Tibial artery (tissue), 4 donors: ENCODE data around the gene COL4A6.

Experiments used
- DNase-seq, 2 donors: peaks; one replicate each; pipeline ENCODE4 v3.0.0-alpha.2; 2019
- H3K27ac ChIP-seq, 2 donors: fragments of 200-600 bp; sonication (generic) in 1 of 2; 1 replicate in 1 of 2; 2 replicates in 1 of 2; pipeline ENCODE4 v1.5.1; 2018 to 2019; ENCODE audit warnings: mild to moderate bottlenecking in 1 of 2
- H3K27me3 ChIP-seq, 2 donors: fragments of 200-600 bp; sonication (generic) in 1 of 2; one replicate each; pipeline versions ENCODE4 v1.5.1 to v1.6.0; 2016 to 2019
- H3K36me3 ChIP-seq, 3 donors: fragments of 200-600 bp; sonication (generic) in 2 of 3; one replicate each; pipeline ENCODE4 v1.5.1; 2016 to 2019; ENCODE audit warnings: mild to moderate bottlenecking in 2 of 3
- H3K4me1 ChIP-seq, 4 donors: fragments of 200-600 bp; sonication (generic) in 2 of 4; 1 replicate in 3 of 4; 2 replicates in 1 of 4; pipeline ENCODE4 v1.5.1; 2016 to 2019
- H3K4me3 ChIP-seq, 2 donors: fragments of 200-600 bp; sonication (generic) in 1 of 2; 1 replicate in 1 of 2; 2 replicates in 1 of 2; pipeline ENCODE4 v1.5.1; 2018 to 2019; ENCODE audit warnings: mild to moderate bottlenecking in 2 of 2
- H3K9me3 ChIP-seq, 3 donors: fragments of 200-600 bp; sonication (generic) in 1 of 3; one replicate each; pipeline ENCODE4 v1.5.1; 2016 to 2019
- CTCF ChIP-seq, 2 experiments: fragments of 200-600 bp in 1 of 2; fragments of 450-650 bp in 1 of 2; IDR thresholded peaks; one replicate each; pipeline ENCODE4 v1.5.1; 2017 to 2019; ENCODE audit warnings: antibody characterized with exemption in 2 of 2, mild to moderate bottlenecking in 1 of 2, moderate library complexity in 1 of 2
- intact Hi-C: fragments of 100-400 bp; cut with DNase I; formaldehyde crosslinking; loops from one replicate; pipeline ENCODE4 v1.15.0; 2023; ENCODE audit warnings: low total_unique reads

Gene COL4A6

GRCh38 chrX:108292053-108292452 lies 146.2 kb downstream of the COL4A6 start:
- Histone ChIP-seq H3K4me3 (no peak overlapping the region), H3K36me3 (no peaks in the 10 kb centered on the region), H3K27ac (no peak overlapping the region), H3K4me1 (no peaks in the 10 kb centered on the region), H3K9me3 (peaks cover 0 to 11% (median 5%) of the 10 kb centered on the region in 3 donors), H3K27me3 (no peaks in the 10 kb centered on the region)
- intact Hi-C loops = no loop called here
- TF ChIP-seq CTCF (IDR thresholded peaks at IDR 0.05) = no peak
- no peak for DNase-seq

- no peaks in the 10 kb centered on the region for H3K4me1 ChIP-seq
- no peaks in the 10 kb centered on the region for H3K36me3 ChIP-seq
- H3K9me3 ChIP-seq = no peaks in the 10 kb centered on the region
- no peaks in the 10 kb centered on the region for H3K27me3 ChIP-seq
- no peak overlapping the region for H3K27ac ChIP-seq
- no peak overlapping the region for H3K4me3 ChIP-seq
- DNase-seq = no peak
- intact Hi-C loops = no loop called here
- no peak for TF ChIP-seq CTCF (IDR thresholded peaks at IDR 0.05)
Measured at GRCh38 chrX:108285918-108286317, 152.3 kb downstream of the COL4A6 start.

- H3K9me3 ChIP-seq = no peaks in the 10 kb centered on the region
- intact Hi-C loops = no loop called here
- no peaks in the 10 kb centered on the region for H3K36me3 ChIP-seq
- DNase-seq = no peak
- TF ChIP-seq CTCF (IDR thresholded peaks at IDR 0.05) = no peak
- no peak overlapping the region for H3K4me3 ChIP-seq
- H3K27me3 ChIP-seq = no peaks in the 10 kb centered on the region
- no peak overlapping the region for H3K27ac ChIP-seq
- H3K4me1 ChIP-seq = no peaks in the 10 kb centered on the region
Measured at GRCh38 chrX:108285356-108285755, 152.9 kb downstream of the COL4A6 start.

GRCh38 chrX:108275732-108276131 lies 162.5 kb downstream of the COL4A6 start:
- no peaks in the 10 kb centered on the region for H3K27me3 ChIP-seq
- intact Hi-C loops = no loop called here
- no peak overlapping the region for H3K4me3 ChIP-seq
- no peak for TF ChIP-seq CTCF (IDR thresholded peaks at IDR 0.05)
- H3K27ac ChIP-seq = no peak overlapping the region
- DNase-seq = no peak
- H3K4me1 ChIP-seq = peaks cover 0 to 4% (median 0%) of the 10 kb centered on the region in 4 donors
- no peaks in the 10 kb centered on the region for H3K9me3 ChIP-seq
- H3K36me3 ChIP-seq = no peaks in the 10 kb centered on the region

GRCh38 chrX:108271397-108271787 lies 166.8 kb downstream of the COL4A6 start:
- no peak overlapping the region for H3K4me3 ChIP-seq
- H3K27me3 ChIP-seq = no peaks in the 10 kb centered on the region
- no peak for DNase-seq
- H3K9me3 ChIP-seq = no peaks in the 10 kb centered on the region
- H3K27ac ChIP-seq = no peak overlapping the region
- peaks cover 0 to 4% (median 0%) of the 10 kb centered on the region in 4 donors for H3K4me1 ChIP-seq
- H3K36me3 ChIP-seq = no peaks in the 10 kb centered on the region
- intact Hi-C loops = no loop called here
- TF ChIP-seq CTCF (IDR thresholded peaks at IDR 0.05) = no peak

- TF ChIP-seq CTCF (IDR thresholded peaks at IDR 0.05) = no peak
- no peak for DNase-seq
- Histone ChIP-seq H3K4me1 (peaks cover 0 to 4% (median 0%) of the 10 kb centered on the region in 4 donors), H3K4me3 (no peak overlapping the region), H3K27me3 (no peaks in the 10 kb centered on the region), H3K36me3 (no peaks in the 10 kb centered on the region), H3K27ac (no peak overlapping the region), H3K9me3 (no peaks in the 10 kb centered on the region)
- intact Hi-C loops = no loop called here
Measured at GRCh38 chrX:108270739-108271396, 167.4 kb downstream of the COL4A6 start.
